K562 (cell line): ENCODE data around the gene CEMIP2. TPM values are rescaled to one million over a fixed set of nuclear protein-coding genes. Genes with fewer than 3 reads are reported as not detected.
A peak's percentile ranks its signal among the peaks of the same experiment; 100 is the strongest.

ENCODE experiments used
- ARHGAP35 ChIP-seq: fragments of 450-650 bp; IDR thresholded peaks from 2 replicates; pipeline ENCODE4 v1.6.1; 2018; ENCODE audit not compliant: partially characterized antibody
- ATF2 ChIP-seq: sonication (generic); formaldehyde crosslinking; IDR thresholded peaks from 2 replicates; pipeline ENCODE4 v1.8.1; 2022; ENCODE audit warnings: missing genetic modification reagents
- CTBP1 ChIP-seq: fragments of 450-650 bp; IDR thresholded peaks from 2 replicates; pipeline ENCODE4 v1.6.1; 2016; ENCODE audit warnings: borderline replicate concordance
- DIDO1 ChIP-seq: fragments of 450-650 bp; IDR thresholded peaks from 2 replicates; pipeline ENCODE4 v1.6.1; 2016; ENCODE audit warnings: low read depth, missing biosample characterization, missing genetic modification characterization
- EGR1 ChIP-seq: fragments of 450-650 bp; conservative IDR thresholded peaks from 2 replicates; pipeline ENCODE4 v1.6.1; 2017; ENCODE audit warnings: mild to moderate bottlenecking
- GABPA ChIP-seq: fragments of 200-800 bp; sonication (Bioruptor generic); conservative IDR thresholded peaks from 2 replicates; pipeline ENCODE4 v1.6.1; 2016; ENCODE audit warnings: low read depth, missing genetic modification characterization, missing compliant biosample characterization
- HDAC1 ChIP-seq, 2 experiments: fragments of 450-650 bp; IDR thresholded peaks; 2 replicates each; pipeline ENCODE4 v1.6.1; 2016 to 2017; ENCODE audit warnings: inconsistent platforms in 1 of 2, mild to moderate bottlenecking in 1 of 2, moderate library complexity in 1 of 2
- HDAC2 ChIP-seq: fragments of 450-650 bp; IDR thresholded peaks from 2 replicates; pipeline ENCODE4 v1.6.1; 2016; ENCODE audit warnings: mild to moderate bottlenecking
- HINFP ChIP-seq: fragments of 450-650 bp; conservative IDR thresholded peaks from 2 replicates; pipeline ENCODE4 v1.6.1; 2016; ENCODE audit warnings: missing genetic modification characterization, low read depth, mild to moderate bottlenecking, control low read depth, missing compliant biosample characterization
- ILK ChIP-seq: fragments of 450-650 bp; IDR thresholded peaks from 2 replicates; pipeline ENCODE4 v1.6.1; 2016; ENCODE audit warnings: missing genetic modification characterization, low read depth, mild to moderate bottlenecking, missing compliant biosample characterization, moderate library complexity, borderline replicate concordance
- NR4A1 ChIP-seq, 2 experiments: fragments of 250-450 bp in 1 of 2; fragments of 450-650 bp in 1 of 2; sonication (Bioruptor Pico) in 1 of 2; IDR thresholded peaks; 2 replicates each; pipeline versions ENCODE4 v1.4.0 to v1.6.1; 2016 to 2020; ENCODE audit warnings: mild to moderate bottlenecking in 2 of 2, missing compliant biosample characterization in 1 of 2, missing genetic modification characterization in 1 of 2, moderate library complexity in 1 of 2
- POLR2AphosphoS2 ChIP-seq: IDR thresholded peaks from 2 replicates; pipeline ENCODE4 v1.6.1; 2012; ENCODE audit warnings: low read length, improper control_type of control experiment
- STAT6 ChIP-seq: sonication (generic); formaldehyde crosslinking; IDR thresholded peaks from 2 replicates; pipeline ENCODE4 v1.8.1; 2023; ENCODE audit warnings: mild to moderate bottlenecking, missing genetic modification reagents
- TSC22D4 ChIP-seq: fragments of 450-650 bp; IDR thresholded peaks from 2 replicates; pipeline ENCODE4 v1.6.1; 2016; ENCODE audit warnings: missing genetic modification characterization, missing biosample characterization, control low read depth
- YY1 ChIP-seq, 3 experiments: IDR thresholded peaks; 2 replicates each; pipeline ENCODE4 v1.6.1; 2011; ENCODE audit warnings: low read length in 2 of 3, mild to moderate bottlenecking in 2 of 3, moderate library complexity in 2 of 3, borderline replicate concordance in 1 of 3, control low read depth in 1 of 3, low read depth in 1 of 3; ENCODE audit not compliant: insufficient read depth in 3 of 3, insufficient replicate concordance in 2 of 3, control insufficient read depth in 1 of 3, insufficient read length in 1 of 3; ENCODE audit errors: extremely low read depth in 1 of 3
- ZBTB17 ChIP-seq: fragments of 450-650 bp; formaldehyde crosslinking; IDR thresholded peaks from 2 replicates; pipeline ENCODE4 v1.4.0; 2020; ENCODE audit warnings: mild to moderate bottlenecking
- ZBTB26 ChIP-seq: fragments of 450-650 bp; formaldehyde crosslinking; IDR thresholded peaks from 2 replicates; pipeline ENCODE4 v1.4.0; 2022; ENCODE audit warnings: missing genetic modification characterization
- ZBTB8A ChIP-seq: fragments of 450-650 bp; IDR thresholded peaks from 2 replicates; pipeline ENCODE4 v1.6.1; 2018; ENCODE audit warnings: mild to moderate bottlenecking, moderate library complexity; ENCODE audit not compliant: partially characterized antibody
- ZNF395 ChIP-seq: fragments of 200-800 bp; sonication (Bioruptor generic); IDR thresholded peaks from 2 replicates; pipeline ENCODE4 v1.6.1; 2017; ENCODE audit warnings: missing genetic modification characterization, missing compliant biosample characterization
- ZNF444 ChIP-seq: fragments of 250-450 bp; sonication (Bioruptor Pico); IDR thresholded peaks from 2 replicates; pipeline ENCODE4 v1.4.0; 2020; ENCODE audit warnings: mild to moderate bottlenecking, moderate library complexity
- polyA plus RNA-seq, 8 experiments: library from polyadenylated mRNA; depleted of rRNA in 4 of 8; stranded (reverse) in 5 of 8; unstranded in 3 of 8; fragments of >200 nt; fragmentation: Nextera tagmentation in 2 of 8; fragmentation: Illumina TruSeq in 1 of 8; extraction: Ambion mirVana in 2 of 8; extraction: Trizol in 1 of 8; gene quantifications; 2 replicates each; pipeline versions ENCODE4 v1.2.1 to v1.2.3, GENCODE V29; 2011 to 2014; ENCODE audit warnings: inconsistent platforms in 1 of 8, missing spikeins in 1 of 8
- total RNA-seq, 7 experiments: library from RNA; depleted of rRNA in 6 of 7; stranded (reverse); fragments of >200 nt in 6 of 7; fragmentation: Illumina TruSeq in 2 of 7; extraction: Trizol in 2 of 7; gene quantifications; 2 replicates each; pipeline versions ENCODE4 v1.2.1 to v1.2.3, GENCODE V29; 2011 to 2021; ENCODE audit warnings: low replicate concordance in 1 of 7

Gene CEMIP2
- total and polyA plus RNA-seq, 9 of the 15 experiments (the other 6 are each of a cell fraction or from before 2014, with no cell fraction given), result 5.4 to 29.9 (median 14.2) TPM

GRCh38 chr9:71638627-71639026 lies 129.7 kb downstream of the CEMIP2 start (continued):
- TF ChIP-seq ZNF395 (CRISPR knock-in tag) (no peak), ARHGAP35 (no peak), ZNF444 (CRISPR knock-in tag) (no peak), HDAC2 (no peak), HDAC1 (IDR thresholded peaks at IDR 0.05) (no peak), HINFP (tag) (no peak), GABPA (peak; percentile 61), YY1 (IDR thresholded peaks at IDR 0.05; ENCODE audit: borderline replicate concordance in 1 of 3, control insufficient read depth in 1 of 3, extremely low read depth in 1 of 3, insufficient read depth in 3 of 3, insufficient read length in 1 of 3, insufficient replicate concordance in 2 of 3, low read depth in 1 of 3, low read length in 2 of 3) (peak in 1 of 3 experiments; percentile 33), POLR2AphosphoS2 (no peak), ILK (no peak), DIDO1 (0 out of 2 replicates have a peak, but pooled peaks have one; percentile 41), ZBTB26 (CRISPR knock-in tag) (no peak), TSC22D4 (tag) (no peak), ZBTB8A (no peak), EGR1 (no peak), CTBP1 (0 out of 2 replicates have a peak, but pooled peaks have one; percentile 16), ZBTB17 (CRISPR knock-in tag) (peak; percentile 95), NR4A1 (CRISPR knock-in tag; IDR thresholded peaks at IDR 0.05) (no peak), NR4A1 (tag; IDR thresholded peaks at IDR 0.05) (no peak), STAT6 (CRISPR knock-in tag) (no peak), ATF2 (no peak)
